Keratinocyte (primary cell): ENCODE data around the gene ELAVL1. TPM values are rescaled to one million over a fixed set of nuclear protein-coding genes. Genes with fewer than 3 reads are reported as not detected.

Source experiments
- DNase-seq: peaks from one replicate; pipeline ENCODE4 v3.0.0-alpha.2; 2011; ENCODE audit warnings: low read depth, missing footprints, low spot score
- FAIRE-seq: peaks from 2 replicates; lab custom pipeline; 2011; peaks lifted over from hg19 to GRCh38; lab: Jason Lieb, UNC
- H2AFZ ChIP-seq: 2 replicates; pipeline ENCODE4 v1.6.0; 2012; ENCODE audit warnings: low read length, control low read depth, inconsistent platforms; ENCODE audit not compliant: control insufficient read depth
- H3K27ac ChIP-seq: 2 replicates; pipeline ENCODE4 v1.5.1; 2011; ENCODE audit warnings: low read length; ENCODE audit not compliant: control insufficient read depth, insufficient read depth
- H3K27me3 ChIP-seq: 3 replicates; pipeline ENCODE4 v1.6.0; 2011; ENCODE audit warnings: low read length; ENCODE audit not compliant: control insufficient read depth, insufficient read depth; ENCODE audit errors: extremely low read depth
- H3K36me3 ChIP-seq, 2 experiments: 2 replicates in 1 of 2; 3 replicates in 1 of 2; pipeline ENCODE4 v1.5.1; 2011; ENCODE audit warnings: low read length in 2 of 2, mild to moderate bottlenecking in 1 of 2; ENCODE audit not compliant: control insufficient read depth in 2 of 2, insufficient read depth in 2 of 2; ENCODE audit errors: extremely low read depth in 1 of 2
- H3K4me1 ChIP-seq: 3 replicates; pipeline ENCODE4 v1.5.1; 2011; ENCODE audit warnings: low read length; ENCODE audit not compliant: control insufficient read depth, insufficient read depth; ENCODE audit errors: extremely low read depth
- H3K4me2 ChIP-seq: 3 replicates; pipeline ENCODE4 v1.6.0; 2011; ENCODE audit warnings: low read depth, low read length; ENCODE audit not compliant: control insufficient read depth, insufficient read depth; ENCODE audit errors: extremely low read depth
- H3K4me3 ChIP-seq, 3 experiments: fragments of 200-600 bp in 1 of 3; sonication (generic) in 1 of 3; 2 replicates in 2 of 3; 3 replicates in 1 of 3; pipeline ENCODE4 v1.5.1; 2011 to 2016; ENCODE audit warnings: low read length in 3 of 3, mild to moderate bottlenecking in 3 of 3, control low read depth in 2 of 3, inconsistent platforms in 1 of 3, low read depth in 1 of 3, mixed read lengths in 1 of 3, mixed run types in 1 of 3, moderate library complexity in 1 of 3; ENCODE audit not compliant: control insufficient read depth in 2 of 3, insufficient read depth in 2 of 3; ENCODE audit errors: extremely low read depth in 1 of 3
- H3K79me2 ChIP-seq: 2 replicates; pipeline ENCODE4 v1.6.0; 2012; ENCODE audit warnings: low read length; ENCODE audit not compliant: control insufficient read depth, insufficient read depth
- H3K9ac ChIP-seq: 3 replicates; pipeline ENCODE4 v1.6.0; 2011; ENCODE audit warnings: low read length; ENCODE audit not compliant: control insufficient read depth, insufficient read depth; ENCODE audit errors: extremely low read depth
- H3K9me1 ChIP-seq: 3 replicates; pipeline ENCODE4 v1.6.0; 2011; ENCODE audit warnings: low read length; ENCODE audit not compliant: control insufficient read depth, insufficient read depth; ENCODE audit errors: extremely low read depth
- H3K9me3 ChIP-seq: 2 replicates; pipeline ENCODE4 v1.5.1; 2012; ENCODE audit warnings: low read depth, low read length; ENCODE audit not compliant: control insufficient read depth
- H4K20me1 ChIP-seq: 3 replicates; pipeline ENCODE4 v1.6.0; 2011; ENCODE audit warnings: low read length; ENCODE audit not compliant: control insufficient read depth, insufficient read depth; ENCODE audit errors: extremely low read depth
- CTCF ChIP-seq, 3 experiments: IDR thresholded peaks in 1 of 3; conservative IDR thresholded peaks in 1 of 3; optimal IDR thresholded peaks in 1 of 3; 2 replicates in 2 of 3; 3 replicates in 1 of 3; pipeline versions ENCODE3 to v1.5.1; 2011; ENCODE audit warnings: low read length in 3 of 3, mild to moderate bottlenecking in 3 of 3, moderate library complexity in 2 of 3, control low read depth in 1 of 3, inconsistent platforms in 1 of 3; ENCODE audit not compliant: insufficient read depth in 2 of 3; ENCODE audit errors: extremely low read depth in 1 of 3
- EZH2 ChIP-seq: IDR thresholded peaks from one replicate; pipeline ENCODE4 v1.6.1; 2012; ENCODE audit warnings: inconsistent platforms, mild to moderate bottlenecking, low read length, moderate library complexity
- dilution Hi-C: fragments of 300-500 bp; cut with MboI; formaldehyde crosslinking; loops from one replicate; pipeline ENCODE4 v1.7.0; 2020; ENCODE audit warnings: low sequenced_read_pairs; ENCODE audit not compliant: extremely low pct_ligation_motif_present
- polyA plus RNA-seq, 5 experiments: library from polyadenylated mRNA; depleted of rRNA in 3 of 5; stranded (reverse) in 3 of 5; stranded (forward) in 1 of 5; unstranded in 1 of 5; fragments of >200 nt; gene quantifications; 1 replicate in 1 of 5; 2 replicates in 3 of 5; 3 replicates in 1 of 5; pipeline versions ENCODE4 v1.2.1 to v1.2.3, GENCODE V29; 2011 to 2012; ENCODE audit warnings: missing spikeins in 2 of 5, low read depth in 1 of 5, low replicate concordance in 1 of 5

ELAVL1 gene
- polyA plus RNA-seq, 1 donor (not counting 4 experiments of a cell fraction or from before 2014, with no cell fraction given), result 46.9 TPM

- H3K79me2 ChIP-seq, result no peaks in the 10 kb centered on the region
- peaks cover 3 to 5% of the 10 kb centered on the region in 2 experiments for H3K36me3 ChIP-seq
- no peaks in the 10 kb centered on the region for H3K9me1 ChIP-seq
- H4K20me1 ChIP-seq, result no peaks in the 10 kb centered on the region
- peaks cover 17% of the 10 kb centered on the region for H3K4me1 ChIP-seq
- H3K27me3 ChIP-seq, result peaks cover 24% of the 10 kb centered on the region
- H3K9me3 ChIP-seq, result no peaks in the 10 kb centered on the region
- peak; percentile 25 for TF ChIP-seq EZH2
- TF ChIP-seq CTCF (optimal IDR thresholded peaks at IDR 0.05 in 1 of 3, IDR thresholded peaks at IDR 0.05 in 1 of 3, conservative IDR thresholded peaks at IDR 0.05 in 1 of 3; ENCODE audit: extremely low read depth in 1 of 3, insufficient read depth in 2 of 3, low read length in 3 of 3), result no peak
- peak overlapping the region; percentile 81 for H3K4me2 ChIP-seq
- DNase-seq (no peak), FAIRE-seq (no peak)
- no peak overlapping the region for H3K27ac ChIP-seq
- dilution Hi-C loops, result no loop called here
- H2AFZ ChIP-seq, result no peak overlapping the region
- peak overlapping the region; percentile 13 to 59 (median 37) for H3K4me3 ChIP-seq
- H3K9ac ChIP-seq, result peak overlapping the region; percentile 40
These were observed 89.1 kb downstream of the ELAVL1 start for GRCh38 chr19:7916103-7916954.

GRCh38 chr19:7915250-7916102 is 90.0 kb downstream of the ELAVL1 start:
- H3K9ac ChIP-seq, result peak overlapping the region; percentile 40
- H3K4me2 ChIP-seq, result peak overlapping the region; percentile 81
- no peaks in the 10 kb centered on the region for H4K20me1 ChIP-seq
- peak overlapping the region in 1 of 3 experiments; percentile 59 for H3K4me3 ChIP-seq
- no peak overlapping the region for H3K27ac ChIP-seq
- TF ChIP-seq CTCF (optimal IDR thresholded peaks at IDR 0.05 in 1 of 3, IDR thresholded peaks at IDR 0.05 in 1 of 3, conservative IDR thresholded peaks at IDR 0.05 in 1 of 3; ENCODE audit: extremely low read depth in 1 of 3, insufficient read depth in 2 of 3, low read length in 3 of 3) (no peak), EZH2 (peak; percentile 65)
- no peaks in the 10 kb centered on the region for H3K9me1 ChIP-seq
- no peak for DNase-seq
- peaks cover 15% of the 10 kb centered on the region for H3K4me1 ChIP-seq
- no peak overlapping the region for H2AFZ ChIP-seq
- no peaks in the 10 kb centered on the region for H3K79me2 ChIP-seq
- H3K36me3 ChIP-seq, result peaks cover 3 to 5% of the 10 kb centered on the region in 2 experiments
- dilution Hi-C loops, result no loop called here
- no peaks in the 10 kb centered on the region for H3K9me3 ChIP-seq
- no peak for FAIRE-seq
- peaks cover 24% of the 10 kb centered on the region for H3K27me3 ChIP-seq
